HepG2 (cell line): ENCODE measurements around the gene RNF114. TPM values are rescaled to one million over a fixed set of nuclear protein-coding genes. Genes with fewer than 3 reads are reported as not detected.

Experiments used
- HOXA9 ChIP-seq: sonication (generic); formaldehyde crosslinking; IDR thresholded peaks from 2 replicates; pipeline ENCODE4 v1.8.1; 2022; ENCODE audit warnings: missing genetic modification reagents, mild to moderate bottlenecking, moderate library complexity, borderline replicate concordance
- MAFG ChIP-seq: sonication (generic); formaldehyde crosslinking; IDR thresholded peaks from 2 replicates; pipeline ENCODE4 v1.5.1; 2020; ENCODE audit warnings: mild to moderate bottlenecking, missing genetic modification reagents
- MYNN ChIP-seq: sonication (generic); formaldehyde crosslinking; IDR thresholded peaks from 2 replicates; pipeline ENCODE4 v1.4.0; 2020; ENCODE audit warnings: mild to moderate bottlenecking, low read depth, missing genetic modification reagents
- NPAS2 ChIP-seq: sonication (generic); formaldehyde crosslinking; IDR thresholded peaks from 2 replicates; pipeline ENCODE4 v1.8.0; 2022; ENCODE audit warnings: mild to moderate bottlenecking, missing genetic modification reagents, borderline replicate concordance
- NR1H2 ChIP-seq: sonication (generic); formaldehyde crosslinking; IDR thresholded peaks from 2 replicates; pipeline ENCODE4 v1.8.1; 2022; ENCODE audit warnings: low read depth, missing genetic modification reagents, borderline replicate concordance
- RAD21 ChIP-seq: fragments of 450-650 bp; formaldehyde crosslinking; IDR thresholded peaks from 2 replicates; pipeline ENCODE4 v1.5.0; 2020; ENCODE audit warnings: mild to moderate bottlenecking
- RBFOX2 ChIP-seq: fragments of 200-400 bp; formaldehyde crosslinking; IDR thresholded peaks from 2 replicates; pipeline ENCODE4 v1.6.1; 2017; ENCODE audit warnings: low read depth, mild to moderate bottlenecking, low read length
- RERE ChIP-seq: IDR thresholded peaks from 2 replicates; pipeline ENCODE4 v1.6.1; 2016; ENCODE audit warnings: low read depth, missing genetic modification reagents, missing compliant biosample characterization
- TRIM22 ChIP-seq: fragments of 450-650 bp; IDR thresholded peaks from 2 replicates; pipeline ENCODE4 v1.6.1; 2017
- ZNF18 ChIP-seq: sonication (generic); formaldehyde crosslinking; IDR thresholded peaks from 2 replicates; pipeline ENCODE4 v1.8.0; 2022; ENCODE audit warnings: mild to moderate bottlenecking, missing genetic modification reagents; ENCODE audit not compliant: insufficient replicate concordance
- ZNF20 ChIP-seq: sonication (generic); formaldehyde crosslinking; IDR thresholded peaks from 2 replicates; pipeline ENCODE4 v1.4.0; 2020; ENCODE audit warnings: mild to moderate bottlenecking, moderate library complexity, missing genetic modification reagents
- ZNF24 ChIP-seq: fragments of 450-650 bp; IDR thresholded peaks from 2 replicates; pipeline ENCODE4 v1.6.1; 2017; ENCODE audit warnings: antibody characterized with exemption, mild to moderate bottlenecking
- ZNF251 ChIP-seq: sonication (generic); formaldehyde crosslinking; IDR thresholded peaks from 2 replicates; pipeline ENCODE4 v1.9.0; 2021; ENCODE audit warnings: mild to moderate bottlenecking, missing genetic modification reagents
- ZNF281 ChIP-seq: sonication (generic); formaldehyde crosslinking; IDR thresholded peaks from 2 replicates; pipeline ENCODE4 v1.4.0; 2020; ENCODE audit warnings: missing genetic modification reagents, borderline replicate concordance
- ZNF354B ChIP-seq: sonication (generic); formaldehyde crosslinking; IDR thresholded peaks from 2 replicates; pipeline ENCODE4 v1.8.0; 2022; ENCODE audit warnings: mild to moderate bottlenecking, missing genetic modification reagents
- ZNF562 ChIP-seq: sonication (generic); formaldehyde crosslinking; IDR thresholded peaks from 2 replicates; pipeline ENCODE4 v1.8.0; 2022; ENCODE audit warnings: missing genetic modification reagents, borderline replicate concordance
- polyA plus RNA-seq, 8 experiments: library from polyadenylated mRNA; depleted of rRNA in 3 of 8; stranded (reverse) in 7 of 8; unstranded in 1 of 8; fragments of >200 nt; fragmentation: Illumina TruSeq in 4 of 8; extraction: Trizol in 4 of 8; gene quantifications; 2 replicates each; pipeline versions ENCODE4 v1.2.1 to v1.2.3, GENCODE V29; 2011 to 2016; ENCODE audit warnings: low read depth in 4 of 8, missing spikeins in 1 of 8, mixed read lengths in 1 of 8; ENCODE audit not compliant: insufficient read depth in 1 of 8
- total RNA-seq, 5 experiments: library from RNA; depleted of rRNA; stranded (reverse); fragments of >200 nt; fragmentation: Illumina TruSeq; extraction: Trizol; gene quantifications; 2 replicates each; pipeline ENCODE4 v1.2.3, GENCODE V29; 2016; ENCODE audit warnings: low read depth in 1 of 5

RNF114 gene
- total and polyA plus RNA-seq, 2 of the 13 experiments (the other 11 are each of a cell fraction or from before 2014, with no cell fraction given) = 119 to 126 TPM

GRCh38 chr20:49979030-49979832, 43.0 kb downstream of the RNF114 start (continued):
- TF ChIP-seq RERE = no peak
- TF ChIP-seq ZNF354B = no peak
- TF ChIP-seq MYNN (CRISPR knock-in tag) = peak; percentile 28; the same call in 1 of the 2 replicates
- TF ChIP-seq ZNF20 (CRISPR knock-in tag) = no peak
- peak; percentile 100 for TF ChIP-seq RAD21 (CRISPR knock-in tag)
- no peak for TF ChIP-seq ZNF251 (CRISPR knock-in tag)
- peak; percentile 79 for TF ChIP-seq ZNF18 (CRISPR knock-in tag)
- no peak for TF ChIP-seq ZNF562 (CRISPR knock-in tag)
- TF ChIP-seq NPAS2 (CRISPR knock-in tag) = no peak
- TF ChIP-seq RBFOX2 = peak; percentile 38; the same call in 1 of the 2 replicates
- no peak for TF ChIP-seq TRIM22
- TF ChIP-seq MAFG (CRISPR knock-in tag) = no peak
- TF ChIP-seq ZNF281 (CRISPR knock-in tag) = peak; percentile 53; the same call in 1 of the 2 replicates
- TF ChIP-seq ZNF24 = no peak
- peak; percentile 75; the same call in 1 of the 2 replicates for TF ChIP-seq NR1H2 (CRISPR knock-in tag)
- peak; percentile 83; the same call in 1 of the 2 replicates for TF ChIP-seq HOXA9 (CRISPR knock-in tag)
